AG10803 (cell line): ENCODE data around the gene CSF3R.

Source experiments
- DNase-seq: peaks from one replicate; pipeline ENCODE4 v3.0.0; 2010; ENCODE audit warnings: low read depth
- H3K4me3 ChIP-seq: 2 replicates; pipeline ENCODE4 v1.5.1; 2011; ENCODE audit warnings: mild to moderate bottlenecking, low read length, control low read depth
- TF ChIP-seq, protein P1 (sequence below): conservative IDR thresholded peaks from 2 replicates; pipeline ENCODE4 v1.5.1; 2011; ENCODE audit warnings: mild to moderate bottlenecking, low read length, control low read depth, inconsistent platforms

Gene CSF3R

GRCh38 chr1:36436821-36437220 is 45.9 kb downstream of the CSF3R start:
- no peak for DNase-seq
- no peak overlapping the region for H3K4me3 ChIP-seq
- TF ChIP-seq, protein P1, sequence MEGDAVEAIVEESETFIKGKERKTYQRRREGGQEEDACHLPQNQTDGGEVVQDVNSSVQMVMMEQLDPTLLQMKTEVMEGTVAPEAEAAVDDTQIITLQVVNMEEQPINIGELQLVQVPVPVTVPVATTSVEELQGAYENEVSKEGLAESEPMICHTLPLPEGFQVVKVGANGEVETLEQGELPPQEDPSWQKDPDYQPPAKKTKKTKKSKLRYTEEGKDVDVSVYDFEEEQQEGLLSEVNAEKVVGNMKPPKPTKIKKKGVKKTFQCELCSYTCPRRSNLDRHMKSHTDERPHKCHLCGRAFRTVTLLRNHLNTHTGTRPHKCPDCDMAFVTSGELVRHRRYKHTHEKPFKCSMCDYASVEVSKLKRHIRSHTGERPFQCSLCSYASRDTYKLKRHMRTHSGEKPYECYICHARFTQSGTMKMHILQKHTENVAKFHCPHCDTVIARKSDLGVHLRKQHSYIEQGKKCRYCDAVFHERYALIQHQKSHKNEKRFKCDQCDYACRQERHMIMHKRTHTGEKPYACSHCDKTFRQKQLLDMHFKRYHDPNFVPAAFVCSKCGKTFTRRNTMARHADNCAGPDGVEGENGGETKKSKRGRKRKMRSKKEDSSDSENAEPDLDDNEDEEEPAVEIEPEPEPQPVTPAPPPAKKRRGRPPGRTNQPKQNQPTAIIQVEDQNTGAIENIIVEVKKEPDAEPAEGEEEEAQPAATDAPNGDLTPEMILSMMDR = no peak

GRCh38 chr1:36433102-36433501 is 49.6 kb downstream of the CSF3R start:
- TF ChIP-seq, protein P1 = no peak
- no peak for DNase-seq
- H3K4me3 ChIP-seq = no peak overlapping the region

- no peak overlapping the region for H3K4me3 ChIP-seq
- TF ChIP-seq, protein P1 = no peak
- DNase-seq = no peak
Observed at GRCh38 chr1:36432616-36433015, 50.1 kb downstream of the CSF3R start.

DNA sequence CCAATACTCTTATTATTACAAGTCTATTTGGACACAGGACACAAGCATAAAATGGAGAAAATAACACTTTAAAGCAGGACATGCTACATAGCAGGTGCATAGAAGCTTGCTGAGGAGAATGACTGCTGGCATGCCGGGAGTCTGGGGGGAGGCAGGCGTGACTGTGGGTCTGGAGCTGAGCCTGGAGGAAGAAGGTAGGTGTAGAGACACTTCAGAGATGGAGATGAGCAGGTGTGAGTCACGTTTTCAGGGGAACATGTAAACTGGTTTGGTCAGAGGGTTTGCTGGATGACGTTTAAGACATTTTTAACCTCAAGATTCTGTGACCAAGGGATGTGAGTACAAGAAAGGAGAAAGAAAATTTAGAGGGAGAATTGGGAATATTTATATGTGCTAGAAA is 56.9 kb downstream of the CSF3R start:
- TF ChIP-seq, protein P1 = no peak
- no peak for DNase-seq
- H3K4me3 ChIP-seq = no peak overlapping the region

- TF ChIP-seq, protein P1 = no peak
- H3K4me3 ChIP-seq = no peak overlapping the region
- DNase-seq = no peak
Observed at GRCh38 chr1:36421649-36422048, 61.1 kb downstream of the CSF3R start.

- DNase-seq = peak; percentile 78
- no peak overlapping the region for H3K4me3 ChIP-seq
- TF ChIP-seq, protein P1 = peak; percentile 96
Observed at GRCh38 chr1:36420836-36421317, 61.8 kb downstream of the CSF3R start.

- no peak overlapping the region for H3K4me3 ChIP-seq
- DNase-seq = peak; percentile 68
Observed at GRCh38 chr1:36420409-36420808, 62.3 kb downstream of the CSF3R start.

More at GRCh38 chr1:36420409-36420808, 62.3 kb downstream of the CSF3R start:
- TF ChIP-seq, protein P1 = no peak
